SH-SY5Y (cell line): ENCODE data around the gene ADARB2.

ENCODE experiments used
- GATA2 ChIP-seq: IDR thresholded peaks from 2 replicates; pipeline ENCODE4 v1.6.1; 2011; ENCODE audit warnings: mild to moderate bottlenecking, low read depth, low read length
- GATA3 ChIP-seq: IDR thresholded peaks from 2 replicates; pipeline ENCODE4 v1.6.1; 2011; ENCODE audit warnings: low read depth, mild to moderate bottlenecking, low read length, moderate library complexity

GRCh38 chr10:1127629-1128028 lies 609.7 kb downstream of the ADARB2 start:
- TF ChIP-seq GATA2, result no peak
- no peak for TF ChIP-seq GATA3
